Measurements from ENCODE around the gene MBNL3. TPM values are rescaled to one million over a fixed set of nuclear protein-coding genes. Genes with fewer than 3 reads are reported as not detected.
A peak's percentile ranks its signal among the peaks of the same experiment; 100 is the strongest.

Gene MBNL3
- total RNA-seq, 1 donor from 2014 or later: 27.8 TPM

- no peak for ATAC-seq
Observed at GRCh38 chrX:132414404-132414803, 74.4 kb downstream of the MBNL3 start.

GRCh38 chrX:132413459-132413858, 75.4 kb downstream of the MBNL3 start:
- ATAC-seq: no peak

- no peak for ATAC-seq
Observed at GRCh38 chrX:132412208-132412607, 76.6 kb downstream of the MBNL3 start.

- ATAC-seq: no peak
Observed at GRCh38 chrX:132411310-132411977, 77.4 kb downstream of the MBNL3 start.

GRCh38 chrX:132409780-132410556, 78.9 kb downstream of the MBNL3 start:
- no peak for ATAC-seq

GRCh38 chrX:132407691-132408090, 81.1 kb downstream of the MBNL3 start:
- ATAC-seq: peak; percentile 42

GRCh38 chrX:132406106-132406505, 82.7 kb downstream of the MBNL3 start:
- no peak for ATAC-seq

GRCh38 chrX:132404266-132404665, 84.6 kb downstream of the MBNL3 start:
- no peak for ATAC-seq

GRCh38 chrX:132401935-132402334, 86.9 kb downstream of the MBNL3 start:
- peak; percentile 86 for ATAC-seq

GRCh38 chrX:132400706-132401105, 88.1 kb downstream of the MBNL3 start:
- ATAC-seq: no peak

GRCh38 chrX:132395645-132396044, 93.2 kb downstream of the MBNL3 start:
- no peak for ATAC-seq

GRCh38 chrX:132395026-132395425, 93.8 kb downstream of the MBNL3 start:
- ATAC-seq: peak; percentile 52

- no peak for ATAC-seq
Observed at GRCh38 chrX:132394591-132394990, 94.2 kb downstream of the MBNL3 start.

- peak; percentile 13 for ATAC-seq
Observed at GRCh38 chrX:132393992-132394391, 94.8 kb downstream of the MBNL3 start.

- no peak for ATAC-seq
Observed at GRCh38 chrX:132393485-132393884, 95.4 kb downstream of the MBNL3 start.

GRCh38 chrX:132393085-132393484, 95.8 kb downstream of the MBNL3 start:
- ATAC-seq: no peak

GRCh38 chrX:132390792-132391191, 98.0 kb downstream of the MBNL3 start:
- ATAC-seq: no peak

- ATAC-seq: no peak
Observed at GRCh38 chrX:132389480-132389879, 99.4 kb downstream of the MBNL3 start.

GRCh38 chrX:132388371-132388770, 100.5 kb downstream of the MBNL3 start:
- no peak for ATAC-seq

- no peak for ATAC-seq
Observed at GRCh38 chrX:132384301-132384700, 104.5 kb downstream of the MBNL3 start.

GRCh38 chrX:132382068-132382467, 106.8 kb downstream of the MBNL3 start:
- ATAC-seq: no peak

- no peak for ATAC-seq
Observed at GRCh38 chrX:132378281-132378680, 110.6 kb downstream of the MBNL3 start.

GRCh38 chrX:132375941-132376340, 112.9 kb downstream of the MBNL3 start:
- ATAC-seq: no peak

GRCh38 chrX:132373610-132374009, 115.2 kb downstream of the MBNL3 start:
- ATAC-seq: no peak

Data from esophagus mucosa (tissue), 1 donor.